ENCODE measurements around the gene NADSYN1.

DNA sequence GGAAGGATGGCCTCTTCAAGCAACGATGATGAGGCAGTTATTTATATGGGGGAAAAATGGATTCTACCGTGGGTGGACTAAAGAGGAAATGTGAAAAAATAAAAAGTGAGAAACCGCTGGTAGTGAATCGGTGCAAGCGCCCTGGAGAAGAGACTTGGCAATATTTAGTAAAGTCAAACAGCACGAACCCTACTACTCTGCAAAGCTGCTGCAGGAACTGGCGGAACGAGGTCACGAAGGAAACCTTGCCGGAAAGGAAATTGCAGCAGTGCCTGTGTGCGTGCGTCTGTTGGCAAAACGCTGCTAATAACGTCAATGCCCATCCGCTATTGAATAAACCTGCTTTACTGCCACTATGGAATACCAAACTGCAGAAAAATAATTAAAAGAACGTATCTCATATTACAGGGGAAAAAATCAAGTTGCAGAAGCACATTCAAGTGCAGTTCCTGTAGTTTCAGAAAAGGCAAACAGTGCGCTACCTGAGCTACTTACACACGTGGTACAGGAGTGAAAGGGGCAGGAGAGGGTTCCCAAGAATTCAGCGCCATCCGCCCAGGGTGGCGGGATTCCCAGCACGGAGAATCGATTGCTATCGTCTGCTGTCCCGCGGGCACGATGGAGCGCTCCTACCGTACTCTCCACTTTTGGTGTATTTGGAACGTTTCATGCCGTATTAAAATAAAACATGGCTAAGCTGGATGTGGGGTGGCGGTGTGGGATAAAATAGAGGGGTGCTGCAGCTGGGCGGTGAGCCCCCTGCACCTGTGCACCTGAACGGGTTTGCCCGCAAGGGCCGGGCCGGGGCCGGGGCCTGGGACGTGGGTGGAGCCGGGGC lies 585 bp upstream of the NADSYN1 start:
- TF ChIP-seq, protein P1, sequence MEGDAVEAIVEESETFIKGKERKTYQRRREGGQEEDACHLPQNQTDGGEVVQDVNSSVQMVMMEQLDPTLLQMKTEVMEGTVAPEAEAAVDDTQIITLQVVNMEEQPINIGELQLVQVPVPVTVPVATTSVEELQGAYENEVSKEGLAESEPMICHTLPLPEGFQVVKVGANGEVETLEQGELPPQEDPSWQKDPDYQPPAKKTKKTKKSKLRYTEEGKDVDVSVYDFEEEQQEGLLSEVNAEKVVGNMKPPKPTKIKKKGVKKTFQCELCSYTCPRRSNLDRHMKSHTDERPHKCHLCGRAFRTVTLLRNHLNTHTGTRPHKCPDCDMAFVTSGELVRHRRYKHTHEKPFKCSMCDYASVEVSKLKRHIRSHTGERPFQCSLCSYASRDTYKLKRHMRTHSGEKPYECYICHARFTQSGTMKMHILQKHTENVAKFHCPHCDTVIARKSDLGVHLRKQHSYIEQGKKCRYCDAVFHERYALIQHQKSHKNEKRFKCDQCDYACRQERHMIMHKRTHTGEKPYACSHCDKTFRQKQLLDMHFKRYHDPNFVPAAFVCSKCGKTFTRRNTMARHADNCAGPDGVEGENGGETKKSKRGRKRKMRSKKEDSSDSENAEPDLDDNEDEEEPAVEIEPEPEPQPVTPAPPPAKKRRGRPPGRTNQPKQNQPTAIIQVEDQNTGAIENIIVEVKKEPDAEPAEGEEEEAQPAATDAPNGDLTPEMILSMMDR (IDR thresholded peaks at IDR 0.05), result no peak
- TF ChIP-seq POLR2A (IDR thresholded peaks at IDR 0.05), result no peak
